ENCODE results near the gene USP43.

Gene USP43

GRCh38 chr17:9769036-9769695 lies 123.8 kb downstream of the USP43 start:
- TF ChIP-seq, protein P1, sequence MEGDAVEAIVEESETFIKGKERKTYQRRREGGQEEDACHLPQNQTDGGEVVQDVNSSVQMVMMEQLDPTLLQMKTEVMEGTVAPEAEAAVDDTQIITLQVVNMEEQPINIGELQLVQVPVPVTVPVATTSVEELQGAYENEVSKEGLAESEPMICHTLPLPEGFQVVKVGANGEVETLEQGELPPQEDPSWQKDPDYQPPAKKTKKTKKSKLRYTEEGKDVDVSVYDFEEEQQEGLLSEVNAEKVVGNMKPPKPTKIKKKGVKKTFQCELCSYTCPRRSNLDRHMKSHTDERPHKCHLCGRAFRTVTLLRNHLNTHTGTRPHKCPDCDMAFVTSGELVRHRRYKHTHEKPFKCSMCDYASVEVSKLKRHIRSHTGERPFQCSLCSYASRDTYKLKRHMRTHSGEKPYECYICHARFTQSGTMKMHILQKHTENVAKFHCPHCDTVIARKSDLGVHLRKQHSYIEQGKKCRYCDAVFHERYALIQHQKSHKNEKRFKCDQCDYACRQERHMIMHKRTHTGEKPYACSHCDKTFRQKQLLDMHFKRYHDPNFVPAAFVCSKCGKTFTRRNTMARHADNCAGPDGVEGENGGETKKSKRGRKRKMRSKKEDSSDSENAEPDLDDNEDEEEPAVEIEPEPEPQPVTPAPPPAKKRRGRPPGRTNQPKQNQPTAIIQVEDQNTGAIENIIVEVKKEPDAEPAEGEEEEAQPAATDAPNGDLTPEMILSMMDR (conservative IDR thresholded peaks at IDR 0.05), result no peak

GRCh38 chr17:9771465-9771864 lies 126.1 kb downstream of the USP43 start:
- H3K27ac ChIP-seq, result no peak overlapping the region
- TF ChIP-seq, protein P1 (conservative IDR thresholded peaks at IDR 0.05), result no peak

More at GRCh38 chr17:9769036-9769695, 123.8 kb downstream of the USP43 start:
- no peak overlapping the region for H3K27ac ChIP-seq

DNA sequence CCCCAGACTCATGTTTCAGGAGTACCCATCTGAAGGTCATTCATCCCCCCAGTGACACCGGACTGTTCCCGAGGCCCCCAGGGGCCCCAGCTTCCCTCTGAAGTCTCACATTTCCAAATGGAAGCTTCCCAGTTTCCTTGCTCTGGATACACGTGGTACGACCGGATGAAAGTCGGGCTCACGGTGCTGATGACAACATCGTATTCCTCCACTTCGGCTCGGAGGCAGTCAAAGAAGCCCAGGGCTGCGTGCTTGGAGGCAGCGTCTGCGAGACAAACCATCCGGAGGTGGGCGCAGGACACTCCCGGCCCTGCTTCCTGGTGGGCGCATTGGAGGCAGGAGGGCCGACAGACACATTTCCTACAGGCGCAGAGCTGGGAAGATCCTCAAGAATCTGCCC lies 127.3 kb downstream of the USP43 start:
- TF ChIP-seq, protein P1 (conservative IDR thresholded peaks at IDR 0.05), result no peak
- no peak overlapping the region for H3K27ac ChIP-seq

- H3K27ac ChIP-seq, result no peak overlapping the region
- TF ChIP-seq, protein P1 (conservative IDR thresholded peaks at IDR 0.05), result no peak
Measured at GRCh38 chr17:9776911-9777310, 131.6 kb downstream of the USP43 start.
